Right lobe of liver (tissue), 6 donors: ENCODE data around the gene SCGB2B2. TPM values are rescaled to one million over a fixed set of nuclear protein-coding genes. Genes with fewer than 3 reads are reported as not detected.
"Not testable (repeated sequence)": the region's sequence is repeated elsewhere in the genome, so short reads cannot be mapped to it uniquely, and the experiment has no call there.

Experiments used
- ATAC-seq, 4 donors: fragments of 200-7000 bp; cut with Tn5 transposase; one replicate each; pipeline ENCODE4 v1.9.1; 2020; ENCODE audit warnings: mild to moderate bottlenecking in 4 of 4, moderate library complexity in 4 of 4
- DNase-seq, 3 donors: peaks; one replicate each; pipeline ENCODE4 v3.0.0-alpha.2; 2020
- H3K27ac ChIP-seq, 3 donors: fragments of 200-600 bp; one replicate each; pipeline ENCODE4 v1.8.0; 2022
- H3K27me3 ChIP-seq, 2 donors: fragments of 200-600 bp; one replicate each; pipeline ENCODE4 v1.8.0; 2022
- H3K36me3 ChIP-seq, 4 donors: fragments of 200-600 bp; sonication (generic) in 1 of 4; one replicate each; pipeline versions ENCODE4 v1.5.1 to v1.8.0; 2017 to 2022; ENCODE audit warnings: control low read depth in 1 of 4
- H3K4me1 ChIP-seq, 4 donors: fragments of 200-600 bp; sonication (generic) in 1 of 4; one replicate each; pipeline versions ENCODE4 v1.5.1 to v1.8.0; 2017 to 2022; ENCODE audit warnings: control low read depth in 1 of 4
- H3K4me3 ChIP-seq, 3 donors: fragments of 200-600 bp; one replicate each; pipeline ENCODE4 v1.8.0; 2022
- H3K9me3 ChIP-seq, 4 donors: fragments of 200-600 bp; sonication (generic) in 1 of 4; one replicate each; pipeline versions ENCODE4 v1.5.1 to v1.8.0; 2017 to 2022; ENCODE audit warnings: control low read depth in 1 of 4
- POLR2A ChIP-seq: fragments of 450-650 bp; IDR thresholded peaks from one replicate; pipeline ENCODE4 v1.6.1; 2017; ENCODE audit warnings: antibody characterized with exemption, mild to moderate bottlenecking
- WGBS: methylation state at CpG from one replicate; pipeline ENCODE4 v1.1.6; 2018; ENCODE audit warnings: low coverage, low lambda C conversion rate; ENCODE audit not compliant: insufficient coverage; ENCODE audit errors: missing lambda C conversion rate; 5-methylcytosine and 5-hydroxymethylcytosine counted together
- intact Hi-C, 2 donors: fragments of 100-400 bp; cut with DNase I; formaldehyde crosslinking; loops; one replicate each; pipeline versions ENCODE4 v1.11.2 to v1.14.1; 2022
- total RNA-seq, 6 experiments: library from RNA; depleted of rRNA in 2 of 6; stranded (reverse); fragments of >200 nt in 2 of 6; fragmentation: NEBNext Ultra II Directional in 3 of 6; extraction: Animal tissue kit (Norgen Biotek cat#: 25700) in 3 of 6; gene quantifications; one replicate each; pipeline versions ENCODE4 v1.1.0 to v1.2.4, GENCODE V29; 2016 to 2023
- TF ChIP-seq, protein P1 (sequence below), 4 donors: fragments of 200-600 bp in 3 of 4; fragments of 450-650 bp in 1 of 4; IDR thresholded peaks; one replicate each; pipeline versions ENCODE4 v1.5.1 to v1.8.0; 2016 to 2022; ENCODE audit warnings: antibody characterized with exemption in 4 of 4, mild to moderate bottlenecking in 2 of 4
- donor health status: DM: no; HTN: yes; CAD: no.
- donor health status: DM: no; HTN: no; CAD: no.
- donor health status: DM: no; HTN: no; CAD: no.
- donor health status: DM: no; HTN: yes; CAD: no.
- donor health status: DM: no; HTN: yes; CAD: no.

Gene SCGB2B2
- total RNA-seq, 6 experiments from 2014 or later = 0.20 to 0.68 (median 0.39) TPM

DNA sequence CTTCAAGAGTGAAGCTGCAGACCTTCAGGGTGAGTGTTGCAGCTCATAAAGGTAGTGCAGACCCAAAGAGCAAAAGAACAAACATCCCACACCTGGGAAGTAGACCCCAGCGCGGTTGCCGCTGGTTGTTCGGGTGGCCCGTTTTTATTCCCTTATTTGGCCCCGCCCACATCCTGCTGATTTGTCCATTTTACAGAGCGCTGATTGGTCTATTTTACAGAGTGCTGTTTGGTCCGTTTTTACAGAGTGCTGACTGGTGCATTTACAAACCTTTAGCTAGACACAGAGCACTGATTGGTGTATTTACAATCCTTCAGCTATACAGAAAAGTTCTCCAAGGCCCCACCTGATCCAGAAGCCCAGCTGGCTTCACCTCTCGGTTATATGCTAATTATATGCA lies 1.0 kb downstream of the SCGB2B2 start:
- DNase-seq (no peak), ATAC-seq (no peak)
- 94% methylated on average over 9 of the region's 9 CpGs for WGBS
- Histone ChIP-seq H3K9me3 (peaks cover 0 to 4% (median 1%) of the 10 kb centered on the region in 4 donors), H3K27ac (no peak overlapping the region), H3K4me1 (peaks cover 0 to 17% (median 6%) of the 10 kb centered on the region in 4 donors), H3K4me3 (no peak overlapping the region), H3K27me3 (no peaks in the 10 kb centered on the region), H3K36me3 (peaks cover 0 to 14% (median 1%) of the 10 kb centered on the region in 4 donors)
- intact Hi-C loops = no loop called here
- TF ChIP-seq POLR2A = no peak
- TF ChIP-seq, protein P1, sequence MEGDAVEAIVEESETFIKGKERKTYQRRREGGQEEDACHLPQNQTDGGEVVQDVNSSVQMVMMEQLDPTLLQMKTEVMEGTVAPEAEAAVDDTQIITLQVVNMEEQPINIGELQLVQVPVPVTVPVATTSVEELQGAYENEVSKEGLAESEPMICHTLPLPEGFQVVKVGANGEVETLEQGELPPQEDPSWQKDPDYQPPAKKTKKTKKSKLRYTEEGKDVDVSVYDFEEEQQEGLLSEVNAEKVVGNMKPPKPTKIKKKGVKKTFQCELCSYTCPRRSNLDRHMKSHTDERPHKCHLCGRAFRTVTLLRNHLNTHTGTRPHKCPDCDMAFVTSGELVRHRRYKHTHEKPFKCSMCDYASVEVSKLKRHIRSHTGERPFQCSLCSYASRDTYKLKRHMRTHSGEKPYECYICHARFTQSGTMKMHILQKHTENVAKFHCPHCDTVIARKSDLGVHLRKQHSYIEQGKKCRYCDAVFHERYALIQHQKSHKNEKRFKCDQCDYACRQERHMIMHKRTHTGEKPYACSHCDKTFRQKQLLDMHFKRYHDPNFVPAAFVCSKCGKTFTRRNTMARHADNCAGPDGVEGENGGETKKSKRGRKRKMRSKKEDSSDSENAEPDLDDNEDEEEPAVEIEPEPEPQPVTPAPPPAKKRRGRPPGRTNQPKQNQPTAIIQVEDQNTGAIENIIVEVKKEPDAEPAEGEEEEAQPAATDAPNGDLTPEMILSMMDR (IDR thresholded peaks at IDR 0.05) = no peak

DNA sequence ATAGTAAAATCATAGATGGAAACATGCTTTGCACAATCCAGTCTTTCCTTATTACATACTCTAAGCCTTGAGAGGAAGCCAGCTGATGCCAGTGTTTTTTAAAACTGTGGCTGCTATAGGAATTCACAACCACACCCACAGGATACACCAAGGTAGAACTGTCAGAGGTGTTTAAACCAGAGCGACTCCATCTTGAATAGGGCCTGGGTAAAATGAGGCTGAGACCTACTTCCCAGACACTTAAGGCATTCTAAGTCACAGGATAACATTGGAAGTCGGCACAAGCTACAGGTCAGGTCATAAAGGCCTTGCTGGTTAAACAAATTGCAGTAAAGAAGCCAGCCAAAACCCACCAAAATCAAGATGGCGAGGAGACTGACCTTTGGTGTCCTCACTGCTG lies 1.7 kb downstream of the SCGB2B2 start:
- ATAC-seq (no peak), DNase-seq (no peak)
- no peak for TF ChIP-seq POLR2A
- TF ChIP-seq, protein P1 (IDR thresholded peaks at IDR 0.05) = no peak
- Histone ChIP-seq H3K27ac (no peak overlapping the region), H3K36me3 (peaks cover 0 to 11% (median 0%) of the 10 kb centered on the region in 4 donors), H3K4me3 (no peak overlapping the region), H3K9me3 (no peaks in the 10 kb centered on the region), H3K27me3 (no peaks in the 10 kb centered on the region), H3K4me1 (peaks cover 0 to 17% (median 6%) of the 10 kb centered on the region in 4 donors)
- intact Hi-C loops = no loop called here
- WGBS = 100% methylated on average over 1 of the region's 3 CpGs

DNA sequence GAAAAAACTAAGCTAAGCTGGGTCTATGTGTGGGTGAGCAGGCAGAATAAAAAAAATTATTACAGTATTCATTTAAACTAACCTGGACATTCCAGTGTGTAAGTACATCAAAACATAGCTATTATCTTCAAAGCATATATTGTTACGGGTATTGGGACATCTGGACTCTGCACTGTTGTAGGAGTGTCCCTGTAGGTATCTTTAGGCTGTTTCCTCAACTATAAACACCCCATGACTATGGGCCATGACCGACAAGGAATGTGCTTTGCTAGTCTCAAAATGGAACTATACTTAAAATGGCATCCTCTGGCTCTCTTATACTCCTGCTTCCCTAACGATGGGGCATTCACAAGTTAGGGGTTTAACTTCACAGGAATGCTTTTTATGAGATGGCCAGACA lies 3.4 kb downstream of the SCGB2B2 start:
- no peak for ATAC-seq
- Histone ChIP-seq H3K9me3 (no peaks in the 10 kb centered on the region), H3K4me1 (peaks cover 0 to 21% (median 4%) of the 10 kb centered on the region in 4 donors), H3K36me3 (no peaks in the 10 kb centered on the region), H3K27ac (no peak overlapping the region), H3K27me3 (no peaks in the 10 kb centered on the region), H3K4me3 (no peak overlapping the region)
- TF ChIP-seq, protein P1 (IDR thresholded peaks at IDR 0.05) = no peak
- TF ChIP-seq POLR2A = no peak
- intact Hi-C loops = no loop called here
- DNase-seq = no peak
- 88% methylated on average over 3 of the region's 3 CpGs for WGBS

DNA sequence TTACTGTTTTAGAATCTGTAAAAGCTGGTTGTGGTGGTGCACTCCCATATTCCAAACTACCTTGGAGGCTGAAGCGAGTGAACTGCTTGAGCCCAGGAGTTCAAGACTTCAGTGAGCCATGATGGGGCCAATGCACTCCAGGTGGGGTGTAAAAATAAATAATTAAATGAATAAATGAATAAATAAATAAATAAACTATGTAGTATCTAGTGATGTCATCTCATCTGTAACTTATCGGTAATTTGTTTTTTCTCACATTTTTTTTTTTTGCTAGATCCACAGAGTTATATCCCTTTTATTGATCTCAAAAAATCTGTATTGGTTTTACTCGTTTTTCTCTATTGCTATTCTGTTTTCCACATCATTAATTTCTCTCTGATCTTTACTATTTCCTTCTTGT lies 5.0 kb downstream of the SCGB2B2 start:
- TF ChIP-seq POLR2A = no peak
- TF ChIP-seq, protein P1 (IDR thresholded peaks at IDR 0.05) = no peak
- intact Hi-C loops = no loop called here
- no peaks in the 10 kb centered on the region for H3K27me3 ChIP-seq

DNA sequence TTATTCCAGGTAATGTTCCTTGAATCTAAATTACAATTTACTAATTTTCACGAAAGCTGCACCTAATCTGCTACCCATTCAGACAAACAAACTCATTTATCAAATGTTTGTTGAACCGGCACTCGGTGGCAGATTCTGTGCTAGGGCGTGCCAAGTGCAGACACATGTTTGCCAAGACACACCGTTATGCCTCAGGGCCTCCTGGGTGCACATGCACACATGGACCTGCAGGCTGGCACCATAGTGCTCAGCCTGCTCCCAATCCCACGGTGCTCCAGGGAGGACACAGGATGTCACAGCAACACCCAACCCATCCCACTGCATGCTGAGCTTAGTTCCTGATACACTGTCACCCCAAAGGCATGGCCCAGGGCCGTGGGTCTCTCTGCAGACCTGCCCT lies 7.7 kb downstream of the SCGB2B2 start:
- no peak overlapping the region for H3K4me3 ChIP-seq
- 39% methylated on average over 6 of the region's 7 CpGs for WGBS
- peaks cover 0 to 25% (median 2%) of the 10 kb centered on the region in 4 donors for H3K4me1 ChIP-seq
- no peaks in the 10 kb centered on the region for H3K36me3 ChIP-seq
- DNase-seq = peak in 2 of 3 donors; percentile 68
- no peak overlapping the region for H3K27ac ChIP-seq
- intact Hi-C loops = no loop called here
- no peaks in the 10 kb centered on the region for H3K9me3 ChIP-seq
- TF ChIP-seq POLR2A = no peak
- TF ChIP-seq, protein P1 (IDR thresholded peaks at IDR 0.05) = no peak
- no peaks in the 10 kb centered on the region for H3K27me3 ChIP-seq
- peak; percentile 24 to 73 (median 70) for ATAC-seq

More for the DNA sequence above, 5.0 kb downstream of the SCGB2B2 start:
- H3K9me3 ChIP-seq = no peaks in the 10 kb centered on the region
- H3K27ac ChIP-seq = no peak overlapping the region
- peaks cover 0 to 18% (median 3%) of the 10 kb centered on the region in 4 donors for H3K4me1 ChIP-seq
- DNase-seq = no peak
- no peaks in the 10 kb centered on the region for H3K36me3 ChIP-seq
- H3K4me3 ChIP-seq = no peak overlapping the region
- WGBS = 80% methylated on average over 3 of the region's 3 CpGs
- ATAC-seq = no peak

DNA sequence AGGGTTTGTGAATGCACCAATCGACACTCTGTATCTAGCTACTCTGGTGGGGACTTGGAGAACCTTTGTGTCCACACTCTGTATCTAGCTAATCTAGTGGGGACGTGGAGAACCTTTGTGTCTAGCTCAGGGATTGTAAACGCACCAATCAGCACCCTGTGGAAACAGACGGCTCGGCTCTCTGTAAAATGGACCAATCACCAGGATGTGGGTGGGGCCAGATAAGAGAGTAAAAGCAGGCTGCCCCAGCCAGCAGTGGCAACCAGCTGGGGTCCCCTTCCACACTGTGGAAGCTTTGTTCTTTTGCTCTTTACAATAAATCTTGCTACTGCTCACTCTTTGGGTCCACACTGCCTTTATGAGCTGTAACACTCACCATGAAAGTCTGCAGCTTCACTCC lies 8.3 kb downstream of the SCGB2B2 start:
- not testable (repeated sequence) for ATAC-seq

DNA sequence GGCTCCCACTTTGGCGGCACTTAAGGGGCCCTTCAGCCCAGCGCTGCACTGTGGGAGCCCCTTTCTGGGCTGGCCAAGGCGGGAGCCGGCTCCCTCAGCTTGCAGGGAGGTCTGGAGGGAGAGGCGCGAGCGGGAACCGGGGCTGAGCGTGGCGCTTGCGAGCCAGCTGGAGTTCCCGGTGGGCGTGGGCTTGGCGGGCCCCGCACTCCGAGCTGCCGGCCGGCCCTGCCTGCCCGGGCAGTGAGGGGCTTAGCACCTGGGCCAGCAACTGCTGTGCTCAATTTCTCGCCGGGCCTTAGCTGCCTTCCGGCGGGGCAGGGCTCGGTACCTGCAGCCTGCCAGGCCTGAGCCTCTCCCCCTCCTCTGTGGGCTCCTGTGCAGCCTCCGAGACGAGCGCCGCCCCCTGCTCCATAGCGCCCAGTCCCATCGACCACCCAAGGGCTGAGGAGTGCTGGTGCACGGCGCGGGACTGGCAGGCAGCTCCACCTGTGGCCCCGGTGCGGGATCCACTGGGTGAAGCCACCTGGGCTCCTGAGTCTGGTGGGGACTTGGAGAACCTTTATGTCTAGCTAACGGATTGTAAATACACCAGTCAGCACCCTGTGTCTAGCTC lies 8.8 kb downstream of the SCGB2B2 start:
- intact Hi-C loops, H3K36me3 ChIP-seq, H3K9me3 ChIP-seq, ATAC-seq, H3K27me3 ChIP-seq: not testable (repeated sequence)
- H3K4me3 ChIP-seq = peak overlapping the region in 2 of 3 donors; percentile 36 to 51
- H3K27ac ChIP-seq = peak overlapping the region in 2 of 3 donors; percentile 75 to 83
- H3K4me1 ChIP-seq = peaks cover 0 to 29% (median 4%) of the 10 kb centered on the region in 4 donors
- peak in 1 of 3 donors; percentile 55 for DNase-seq
- no CpG with 5 or more reads among the region's 36 CpGs for WGBS

More for the DNA sequence above, 8.3 kb downstream of the SCGB2B2 start:
- H3K4me1 ChIP-seq = peaks cover 0 to 28% (median 4%) of the 10 kb centered on the region in 4 donors
- H3K27ac ChIP-seq, H3K27me3 ChIP-seq, H3K36me3 ChIP-seq, H3K9me3 ChIP-seq, DNase-seq, H3K4me3 ChIP-seq, intact Hi-C loops: not testable (repeated sequence)
- no CpG with 5 or more reads among the region's 5 CpGs for WGBS
